GM19239 (cell line): ENCODE measurements around the gene PLXDC1.
"Not testable (repeated sequence)": the region's sequence is repeated elsewhere in the genome, so short reads cannot be mapped to it uniquely, and the experiment has no call there.

Experiments used
- DNase-seq: peaks from one replicate; pipeline ENCODE4 v3.0.0; 2011; ENCODE audit warnings: low spot score; ENCODE audit not compliant: insufficient read length
- FAIRE-seq: peaks from 2 replicates; lab custom pipeline; 2011; peaks lifted over from hg19 to GRCh38; lab: Jason Lieb, UNC

The PLXDC1 gene

GRCh38 chr17:39026346-39026745 is 125.1 kb downstream of the PLXDC1 start:
- DNase-seq, FAIRE-seq: not testable (repeated sequence)

GRCh38 chr17:39022924-39023323 is 128.5 kb downstream of the PLXDC1 start:
- no peak for DNase-seq

GRCh38 chr17:39020037-39020436 is 131.4 kb downstream of the PLXDC1 start:
- not testable (repeated sequence) for DNase-seq

More at GRCh38 chr17:39022924-39023323, 128.5 kb downstream of the PLXDC1 start:
- FAIRE-seq: no peak

GRCh38 chr17:39018267-39019134 is 132.9 kb downstream of the PLXDC1 start:
- no peak for FAIRE-seq

More at GRCh38 chr17:39020037-39020436, 131.4 kb downstream of the PLXDC1 start:
- FAIRE-seq: not testable (repeated sequence)

GRCh38 chr17:39016193-39017153 is 135.0 kb downstream of the PLXDC1 start:
- FAIRE-seq (no peak), DNase-seq (no peak)

More at GRCh38 chr17:39018267-39019134, 132.9 kb downstream of the PLXDC1 start:
- DNase-seq: no peak

GRCh38 chr17:39015546-39015935 is 135.9 kb downstream of the PLXDC1 start:
- DNase-seq (no peak), FAIRE-seq (no peak)

- FAIRE-seq: no peak
Observed at GRCh38 chr17:39014795-39015545, 136.5 kb downstream of the PLXDC1 start.

GRCh38 chr17:39014044-39014794 is 137.2 kb downstream of the PLXDC1 start:
- no peak for FAIRE-seq

More at GRCh38 chr17:39014795-39015545, 136.5 kb downstream of the PLXDC1 start:
- DNase-seq: no peak

More at GRCh38 chr17:39014044-39014794, 137.2 kb downstream of the PLXDC1 start:
- DNase-seq: no peak
